DMS 273 (cell line): ENCODE data around the gene ARHGAP24.

Source experiments
- DNase-seq: peaks from one replicate; lab custom pipeline; 2025; ENCODE audit not compliant: unreplicated experiment; lab: John Stamatoyannopoulos, UW

The ARHGAP24 gene

GRCh38 chr4:86050496-86050895 is 575.5 kb downstream of the ARHGAP24 start:
- DNase-seq, result no peak
